IPS-15b (cell line): ENCODE results near the gene SNAPC2.
"Not testable (repeated sequence)": the region's sequence is repeated elsewhere in the genome, so short reads cannot be mapped to it uniquely, and the experiment has no call there.

Experiments
- H3K27me3 ChIP-seq: one replicate; pipeline ENCODE4 v1.6.1; 2013; ENCODE audit warnings: low read length; ENCODE audit not compliant: control insufficient read depth, insufficient read depth
- H3K36me3 ChIP-seq: one replicate; pipeline ENCODE4 v1.6.1; 2013; ENCODE audit warnings: low read length; ENCODE audit not compliant: control insufficient read depth, insufficient read depth
- H3K4me1 ChIP-seq: one replicate; pipeline ENCODE4 v1.6.1; 2013; ENCODE audit warnings: mild to moderate bottlenecking, low read length; ENCODE audit not compliant: control insufficient read depth, insufficient read depth
- H3K4me3 ChIP-seq: one replicate; pipeline ENCODE4 v1.5.1; 2013; ENCODE audit warnings: low read depth, low read length
- H3K9ac ChIP-seq: one replicate; pipeline ENCODE4 v1.6.1; 2013; ENCODE audit warnings: low read depth, mild to moderate bottlenecking, low read length
- H3K9me3 ChIP-seq: one replicate; pipeline ENCODE4 v1.6.1; 2013; ENCODE audit warnings: mild to moderate bottlenecking, low read length; ENCODE audit not compliant: control insufficient read depth, insufficient read depth

Gene SNAPC2

GRCh38 chr19:7928741-7929701 is 8.9 kb downstream of the SNAPC2 start:
- Histone ChIP-seq H3K9ac (no peak overlapping the region), H3K9me3 (no peaks in the 10 kb centered on the region), H3K4me1 (no peaks in the 10 kb centered on the region), H3K27me3 (no peaks in the 10 kb centered on the region), H3K36me3 (peaks cover 38% of the 10 kb centered on the region), H3K4me3 (no peak overlapping the region)

- H3K9ac ChIP-seq, H3K9me3 ChIP-seq, H3K4me1 ChIP-seq, H3K27me3 ChIP-seq, H3K4me3 ChIP-seq: not testable (repeated sequence)
- peaks cover 48% of the 10 kb centered on the region for H3K36me3 ChIP-seq
These were observed 9.9 kb downstream of the SNAPC2 start for GRCh38 chr19:7930030-7930429.

GRCh38 chr19:7930765-7931164 is 10.6 kb downstream of the SNAPC2 start:
- Histone ChIP-seq H3K27me3 (no peaks in the 10 kb centered on the region), H3K9me3 (no peaks in the 10 kb centered on the region), H3K4me1 (no peaks in the 10 kb centered on the region), H3K4me3 (no peak overlapping the region), H3K9ac (no peak overlapping the region), H3K36me3 (peaks cover 54% of the 10 kb centered on the region)

- Histone ChIP-seq H3K4me3 (no peak overlapping the region), H3K9me3 (no peaks in the 10 kb centered on the region), H3K27me3 (no peaks in the 10 kb centered on the region), H3K9ac (no peak overlapping the region), H3K4me1 (no peaks in the 10 kb centered on the region), H3K36me3 (peaks cover 56% of the 10 kb centered on the region)
These were observed 11.3 kb downstream of the SNAPC2 start for GRCh38 chr19:7931221-7932061.

- Histone ChIP-seq H3K4me3 (no peak overlapping the region), H3K9me3 (no peaks in the 10 kb centered on the region), H3K27me3 (no peaks in the 10 kb centered on the region), H3K36me3 (peaks cover 62% of the 10 kb centered on the region), H3K4me1 (no peaks in the 10 kb centered on the region), H3K9ac (no peak overlapping the region)
These were observed 12.3 kb downstream of the SNAPC2 start for GRCh38 chr19:7932276-7932929.

- H3K9ac ChIP-seq, result no peak overlapping the region
- no peak overlapping the region for H3K4me3 ChIP-seq
- H3K9me3 ChIP-seq, result no peaks in the 10 kb centered on the region
- peaks cover 65% of the 10 kb centered on the region for H3K36me3 ChIP-seq
- no peaks in the 10 kb centered on the region for H3K4me1 ChIP-seq
- no peaks in the 10 kb centered on the region for H3K27me3 ChIP-seq
These were observed 12.8 kb downstream of the SNAPC2 start for GRCh38 chr19:7932930-7933300.

GRCh38 chr19:7933411-7933810 is 13.3 kb downstream of the SNAPC2 start:
- Histone ChIP-seq H3K27me3 (no peaks in the 10 kb centered on the region), H3K36me3 (peaks cover 65% of the 10 kb centered on the region), H3K9ac (no peak overlapping the region), H3K4me1 (no peaks in the 10 kb centered on the region), H3K9me3 (no peaks in the 10 kb centered on the region), H3K4me3 (no peak overlapping the region)

GRCh38 chr19:7933828-7934725 is 13.9 kb downstream of the SNAPC2 start:
- H3K27me3 ChIP-seq, result no peaks in the 10 kb centered on the region
- H3K4me1 ChIP-seq, result no peaks in the 10 kb centered on the region
- H3K36me3 ChIP-seq, result peaks cover 65% of the 10 kb centered on the region
- H3K9ac ChIP-seq, result no peak overlapping the region
- H3K9me3 ChIP-seq, result no peaks in the 10 kb centered on the region
- no peak overlapping the region for H3K4me3 ChIP-seq

GRCh38 chr19:7934766-7935165 is 14.6 kb downstream of the SNAPC2 start:
- no peaks in the 10 kb centered on the region for H3K4me1 ChIP-seq
- no peaks in the 10 kb centered on the region for H3K27me3 ChIP-seq
- peaks cover 65% of the 10 kb centered on the region for H3K36me3 ChIP-seq
- no peak overlapping the region for H3K4me3 ChIP-seq
- no peaks in the 10 kb centered on the region for H3K9me3 ChIP-seq
- H3K9ac ChIP-seq, result no peak overlapping the region

GRCh38 chr19:7940841-7941240 is 20.7 kb downstream of the SNAPC2 start:
- H3K4me1 ChIP-seq, result no peaks in the 10 kb centered on the region
- H3K4me3 ChIP-seq, result no peak overlapping the region
- H3K27me3 ChIP-seq, result no peaks in the 10 kb centered on the region
- H3K36me3 ChIP-seq, result peaks cover 24% of the 10 kb centered on the region
- H3K9ac ChIP-seq, result no peak overlapping the region
- no peaks in the 10 kb centered on the region for H3K9me3 ChIP-seq
